HG03025 (cell line): ENCODE measurements around the gene ELAC1.
"Not testable (repeated sequence)": the region's sequence is repeated elsewhere in the genome, so short reads cannot be mapped to it uniquely, and the experiment has no call there.

ENCODE experiments used
- ATAC-seq: cut with Tn5 transposase; IDR thresholded peaks from one replicate; pipeline ENCODE4 v1.9.1; 2021; ENCODE audit warnings: mild to moderate bottlenecking, moderate library complexity; ENCODE audit not compliant: unreplicated experiment, low FRiP score

ELAC1 gene

DNA sequence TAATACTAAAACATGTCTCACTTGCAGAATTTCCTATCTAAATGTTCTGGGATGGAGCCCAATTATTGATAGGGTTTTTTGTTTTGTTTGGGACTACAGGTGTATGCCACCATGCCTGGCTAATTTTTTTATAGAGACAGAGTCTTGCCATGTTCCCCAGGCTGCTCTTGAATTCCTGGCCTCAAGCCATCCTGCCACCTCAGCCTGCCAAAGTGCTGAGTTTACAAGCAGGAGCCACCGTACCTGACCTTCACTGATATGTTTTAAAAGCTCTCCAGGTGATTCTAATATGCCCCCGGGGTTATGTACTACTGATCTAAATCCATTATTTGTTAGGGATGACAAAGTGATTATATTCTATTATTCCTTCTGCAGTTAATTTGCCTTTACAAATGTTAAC is 2.2 kb downstream of the ELAC1 start:
- ATAC-seq, result no peak

DNA sequence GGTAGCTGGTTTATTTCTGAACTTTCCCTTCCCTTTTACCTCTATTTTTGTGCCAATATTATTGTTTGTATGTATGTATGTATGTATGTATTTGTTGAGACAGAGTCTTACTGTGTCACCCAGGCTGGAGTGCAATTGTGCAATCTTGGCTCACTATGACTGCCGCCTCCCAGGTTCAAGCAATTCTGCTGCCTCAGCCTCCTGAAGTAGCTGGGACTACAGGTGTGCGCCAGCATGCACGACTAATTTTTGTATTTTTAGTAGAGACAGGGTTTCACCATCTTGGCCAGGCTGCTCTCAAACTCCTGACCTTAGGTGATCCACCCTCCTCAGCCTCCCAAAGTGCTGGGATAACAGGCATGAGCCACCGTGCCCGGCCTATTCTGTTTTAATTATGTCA is 4.6 kb downstream of the ELAC1 start:
- ATAC-seq, result not testable (repeated sequence)

DNA sequence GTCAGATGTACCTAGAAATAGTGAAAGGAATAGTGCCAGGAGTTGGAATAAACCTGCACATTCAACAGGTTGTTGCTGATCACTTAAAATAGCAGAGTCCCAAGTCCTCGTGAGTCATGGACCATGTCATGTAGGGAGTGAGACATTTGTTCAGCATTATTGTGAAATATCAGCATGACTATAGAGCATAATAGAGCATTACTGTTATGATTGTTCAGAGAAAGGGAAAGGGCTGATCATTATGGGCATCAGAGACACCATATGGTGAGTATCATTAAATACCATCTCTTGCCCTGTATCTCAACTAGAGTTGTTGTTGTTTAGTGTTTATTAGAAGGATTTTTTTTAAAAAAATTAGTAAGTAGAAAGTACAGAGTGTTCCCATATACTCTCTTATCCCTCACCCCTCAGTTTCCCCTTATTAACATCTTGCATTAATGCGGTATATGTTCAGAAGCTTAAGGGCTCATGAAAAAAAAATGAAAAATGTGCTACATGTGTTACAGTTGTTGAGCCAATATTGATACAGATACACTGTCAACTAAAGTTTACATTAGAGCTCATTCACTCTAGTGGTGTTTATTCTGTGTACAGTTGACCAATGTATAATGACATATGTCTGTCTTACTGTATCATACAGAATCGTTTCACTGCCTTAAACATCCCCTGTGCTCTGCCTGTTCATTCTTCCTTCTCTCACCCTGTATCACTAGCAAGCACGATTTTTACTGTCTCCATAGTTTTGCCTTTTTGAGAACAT is 5.7 kb downstream of the ELAC1 start:
- no peak for ATAC-seq

DNA sequence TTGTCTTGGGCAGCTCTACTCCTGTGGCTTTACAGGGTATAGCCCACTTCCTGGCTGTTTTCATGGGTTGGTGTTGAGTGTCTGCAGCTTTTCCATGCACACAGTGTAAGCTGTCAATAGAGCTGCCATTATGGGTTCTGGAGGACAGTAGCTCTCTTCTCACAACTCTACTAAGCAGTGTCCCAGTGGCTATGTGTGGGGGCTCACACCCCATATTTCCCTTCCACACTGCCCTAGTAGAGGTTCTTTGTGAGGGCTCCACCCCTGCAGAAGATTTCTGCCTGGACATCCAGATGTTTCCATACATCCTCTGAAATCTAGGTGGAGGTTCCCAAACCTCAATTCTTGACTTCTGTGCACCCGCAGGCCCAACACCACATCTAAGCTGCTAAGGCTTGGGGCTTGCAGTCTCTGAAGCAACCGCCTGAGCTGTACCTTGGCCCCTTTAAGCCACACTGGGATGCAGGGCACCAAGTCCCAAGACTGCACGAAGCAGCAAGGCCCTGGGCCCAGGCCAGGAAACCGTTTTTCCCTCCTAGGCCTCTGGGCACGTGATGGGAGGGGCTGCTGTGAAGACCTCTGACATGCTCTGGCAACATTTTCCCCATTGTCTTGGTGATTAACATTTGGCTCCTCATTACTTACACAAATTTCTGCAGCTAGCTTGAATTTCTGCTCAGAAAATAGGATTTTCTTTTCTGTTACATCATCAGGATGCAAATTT is 9.4 kb downstream of the ELAC1 start:
- ATAC-seq, result no peak

DNA sequence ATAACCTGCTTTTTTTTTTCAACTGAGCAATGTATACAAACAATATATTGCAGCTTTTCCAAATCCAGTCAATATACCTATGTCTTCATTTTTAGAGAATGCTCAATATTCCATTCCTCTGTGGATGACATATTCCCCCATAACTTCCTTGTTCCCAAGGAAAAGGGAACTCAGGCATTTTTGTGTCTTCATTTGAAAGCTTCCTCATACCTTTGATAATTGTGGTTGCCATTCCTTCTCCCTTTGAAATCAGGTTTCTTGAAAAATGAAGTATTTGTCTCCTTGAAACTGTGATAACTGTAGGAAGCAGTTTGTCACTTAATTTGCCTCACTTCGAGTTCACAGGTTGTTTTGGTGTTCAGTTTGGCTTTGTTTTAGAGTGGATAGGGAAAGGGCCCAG is 13.5 kb downstream of the ELAC1 start:
- no peak for ATAC-seq

DNA sequence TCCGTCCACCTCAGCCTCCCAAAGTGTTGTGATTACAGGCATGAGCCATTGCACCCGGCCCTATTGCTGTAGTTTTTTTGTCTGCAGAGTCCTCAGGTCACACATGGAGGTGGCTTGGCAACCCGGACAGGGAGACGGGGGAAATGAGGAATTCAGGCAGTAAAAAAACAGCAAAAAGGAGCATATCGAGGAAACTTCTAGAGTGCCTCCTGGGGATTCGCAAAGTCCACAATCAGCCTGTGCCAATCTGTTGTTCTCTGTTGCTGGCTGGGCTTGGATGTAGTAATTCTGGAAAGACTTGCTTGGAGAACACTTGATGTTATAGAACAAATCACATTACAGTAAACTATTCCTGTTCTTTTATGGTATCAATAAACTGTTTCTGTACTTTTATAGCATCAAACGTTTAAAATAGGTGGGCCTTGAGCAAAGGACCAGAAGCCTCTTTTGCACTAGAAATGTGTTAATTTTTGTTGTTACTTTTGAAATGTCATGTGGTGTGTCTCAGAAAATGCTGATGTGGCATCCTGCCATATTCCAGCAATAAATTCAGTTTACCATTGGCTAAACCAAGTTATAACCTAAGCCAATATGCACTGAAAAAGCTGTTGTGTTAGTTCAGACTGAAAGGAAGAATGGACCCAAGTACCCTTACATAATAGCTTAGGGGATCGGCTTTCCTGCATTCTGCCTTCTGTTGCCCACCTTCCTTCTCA is 14.4 kb downstream of the ELAC1 start:
- ATAC-seq, result no peak

DNA sequence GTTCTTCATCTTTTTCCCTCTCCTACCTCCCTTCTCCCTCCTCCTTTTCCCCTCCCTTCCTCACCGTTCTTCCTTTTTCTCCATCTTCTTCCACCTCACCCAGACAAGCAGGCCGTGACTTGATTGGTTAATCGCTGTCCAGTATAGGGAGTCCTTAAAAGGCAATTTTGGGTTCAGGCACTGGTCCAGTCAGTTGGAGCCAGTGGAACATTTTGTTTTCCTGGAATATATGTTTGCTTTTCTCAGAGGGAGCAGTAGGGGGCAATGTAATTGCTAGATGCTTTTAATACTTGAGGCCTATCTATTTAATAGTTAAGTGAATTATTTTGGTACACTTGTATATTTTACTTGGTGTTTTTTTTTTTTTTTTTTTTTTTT is 15.0 kb downstream of the ELAC1 start:
- ATAC-seq, result no peak

DNA sequence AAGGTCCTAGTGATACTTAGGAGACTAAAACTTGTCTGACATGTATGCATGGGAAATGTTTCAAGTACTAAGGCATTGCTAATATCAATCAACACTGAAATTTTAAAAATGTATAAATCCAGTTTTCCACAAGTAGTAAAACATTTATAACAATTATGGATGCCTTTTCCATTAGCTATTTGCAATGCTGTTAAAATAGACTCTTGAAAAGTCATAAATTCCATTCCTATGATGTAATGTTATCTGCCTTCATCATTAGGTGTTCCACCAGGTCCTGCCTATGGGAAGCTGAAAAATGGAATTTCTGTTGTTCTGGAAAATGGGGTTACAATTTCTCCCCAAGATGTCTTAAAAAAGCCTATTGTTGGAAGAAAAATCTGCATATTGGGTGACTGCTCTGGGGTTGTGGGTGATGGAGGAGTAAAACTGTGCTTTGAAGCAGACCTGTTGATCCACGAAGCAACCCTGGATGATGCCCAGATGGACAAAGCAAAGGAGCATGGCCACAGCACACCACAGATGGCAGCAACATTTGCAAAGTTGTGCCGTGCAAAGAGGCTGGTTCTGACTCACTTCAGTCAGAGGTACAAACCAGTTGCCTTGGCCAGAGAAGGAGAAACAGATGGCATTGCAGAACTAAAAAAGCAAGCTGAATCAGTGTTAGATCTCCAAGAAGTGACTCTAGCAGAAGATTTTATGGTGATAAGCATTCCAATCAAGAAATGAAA is 18.7 kb downstream of the ELAC1 start:
- no peak for ATAC-seq

DNA sequence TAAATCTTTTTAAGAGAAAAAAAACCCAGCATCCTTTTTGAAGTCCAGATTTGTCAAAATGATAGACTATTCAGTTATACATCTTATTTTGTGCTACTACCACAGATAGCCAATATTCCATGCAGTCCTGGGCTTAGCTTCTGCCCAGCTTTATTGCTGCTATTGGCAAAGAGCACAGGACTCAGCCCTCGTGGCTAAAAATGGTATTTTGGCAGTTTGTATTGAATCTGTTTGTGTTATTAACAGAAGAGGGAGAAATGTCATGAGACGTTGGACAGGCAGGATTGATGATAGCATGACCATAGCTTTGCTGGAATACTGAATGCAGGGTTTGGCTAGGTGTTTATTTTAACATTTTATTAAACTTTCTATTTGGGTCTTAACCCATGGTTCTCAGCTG is 19.4 kb downstream of the ELAC1 start:
- no peak for ATAC-seq

DNA sequence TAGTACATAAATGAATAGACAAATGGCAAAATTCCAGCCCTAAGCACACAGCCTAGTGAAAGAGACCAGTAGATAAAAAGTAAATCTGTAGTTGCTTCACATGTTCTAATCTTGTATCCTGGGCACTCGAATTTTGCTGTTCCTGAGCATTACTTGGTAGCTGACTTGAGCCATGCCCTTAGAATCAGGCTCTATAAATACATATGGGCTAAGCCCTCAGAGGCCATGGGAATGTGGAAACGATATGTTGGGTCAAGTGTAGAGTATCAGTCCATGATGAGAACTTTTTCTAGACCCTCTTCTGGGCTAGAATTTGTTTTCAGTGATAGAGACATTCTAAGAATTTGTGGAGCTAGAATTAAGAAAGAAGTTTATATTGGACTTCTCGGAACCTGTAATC is 21.9 kb downstream of the ELAC1 start:
- ATAC-seq, result no peak

DNA sequence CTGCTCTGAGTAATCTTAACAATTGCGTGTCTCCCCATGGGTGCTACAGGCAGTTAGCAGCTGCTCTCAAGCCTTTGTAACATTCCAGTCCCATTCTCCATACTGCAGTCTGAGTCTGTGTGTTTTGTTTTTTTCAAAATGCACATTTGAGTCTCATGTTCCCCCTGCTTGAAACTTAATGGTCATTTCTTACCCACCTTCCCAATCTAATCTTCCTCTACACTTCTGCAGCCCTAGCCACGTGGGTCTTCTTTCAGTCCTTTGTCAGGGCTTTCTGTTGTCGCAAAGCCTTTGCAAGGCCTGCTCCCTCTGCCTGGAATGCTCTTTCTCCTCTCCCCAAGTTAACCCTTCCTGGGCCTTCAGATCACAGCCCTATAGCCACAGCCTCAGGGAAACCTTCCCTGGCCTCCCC is 24.5 kb downstream of the ELAC1 start:
- ATAC-seq, result no peak

DNA sequence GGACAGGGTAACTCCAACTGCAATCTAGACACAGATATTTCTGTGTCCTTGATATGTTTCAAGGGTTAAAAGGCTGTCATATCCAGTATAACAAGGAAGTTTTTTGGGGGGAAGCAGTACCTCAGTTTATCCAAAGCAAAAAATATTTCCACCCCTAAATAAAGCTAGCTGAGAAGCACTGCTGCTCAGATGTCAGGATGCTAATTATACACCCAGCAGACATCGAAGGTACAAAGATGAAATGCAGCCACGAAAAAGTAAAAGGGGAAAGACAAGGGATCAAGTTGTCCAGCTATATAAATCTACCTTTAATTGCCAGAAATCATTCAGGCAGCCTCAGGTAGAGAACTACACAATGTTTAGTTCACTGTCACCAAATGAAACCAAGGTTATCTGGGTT is 26.2 kb downstream of the ELAC1 start:
- no peak for ATAC-seq

DNA sequence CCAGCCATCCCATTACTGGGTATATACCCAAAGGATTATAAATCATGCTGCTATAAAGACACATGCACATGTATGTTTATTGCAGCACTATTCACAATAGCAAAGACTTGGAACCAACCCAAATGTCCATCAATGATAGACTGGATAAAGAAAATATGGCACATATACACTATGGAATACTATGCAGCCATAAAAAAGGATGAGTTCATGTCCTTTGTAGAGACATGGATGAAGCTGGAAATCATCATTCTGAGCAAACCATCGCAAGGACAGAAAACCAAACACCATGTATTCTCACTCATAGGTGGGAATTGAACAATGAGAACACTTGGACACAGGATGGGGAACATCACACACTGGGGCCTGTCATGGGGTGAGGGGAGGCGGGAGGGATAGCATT is 35.3 kb downstream of the ELAC1 start:
- not testable (repeated sequence) for ATAC-seq

DNA sequence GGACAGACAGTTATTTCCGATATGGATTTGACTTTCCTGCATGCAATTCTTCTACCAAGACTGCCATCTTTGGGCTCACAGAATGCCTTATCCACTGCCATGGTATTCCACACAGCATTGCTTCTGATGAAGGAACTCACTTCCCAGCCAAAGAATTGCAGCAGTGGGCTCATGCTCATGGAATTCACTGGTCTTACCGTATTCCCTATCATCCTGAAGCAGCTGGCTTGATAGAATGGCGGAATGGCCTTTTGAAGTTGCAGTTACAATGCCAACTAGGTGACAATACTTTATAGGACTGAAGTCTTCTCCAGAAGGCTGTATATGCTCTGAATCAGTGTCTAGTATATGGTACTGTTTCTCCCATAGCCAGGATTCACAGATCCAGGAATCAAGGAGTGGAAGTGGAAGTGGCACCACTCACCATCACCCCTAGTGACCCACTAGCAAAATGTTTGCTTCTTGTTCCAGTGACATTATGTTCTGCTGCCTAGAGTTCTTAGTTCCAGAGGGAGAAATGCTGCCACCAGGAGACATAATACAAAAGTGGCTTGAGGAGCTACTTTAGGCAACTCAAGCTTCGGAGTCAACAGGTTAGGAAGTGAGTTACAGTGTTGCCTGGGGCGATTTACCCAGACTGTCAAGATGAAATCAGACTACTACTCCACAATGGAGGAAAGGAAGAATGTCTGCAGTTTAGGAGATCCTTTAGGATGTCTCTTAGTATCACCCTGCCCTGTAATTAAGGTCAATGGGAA is 38.4 kb downstream of the ELAC1 start:
- ATAC-seq, result no peak

DNA sequence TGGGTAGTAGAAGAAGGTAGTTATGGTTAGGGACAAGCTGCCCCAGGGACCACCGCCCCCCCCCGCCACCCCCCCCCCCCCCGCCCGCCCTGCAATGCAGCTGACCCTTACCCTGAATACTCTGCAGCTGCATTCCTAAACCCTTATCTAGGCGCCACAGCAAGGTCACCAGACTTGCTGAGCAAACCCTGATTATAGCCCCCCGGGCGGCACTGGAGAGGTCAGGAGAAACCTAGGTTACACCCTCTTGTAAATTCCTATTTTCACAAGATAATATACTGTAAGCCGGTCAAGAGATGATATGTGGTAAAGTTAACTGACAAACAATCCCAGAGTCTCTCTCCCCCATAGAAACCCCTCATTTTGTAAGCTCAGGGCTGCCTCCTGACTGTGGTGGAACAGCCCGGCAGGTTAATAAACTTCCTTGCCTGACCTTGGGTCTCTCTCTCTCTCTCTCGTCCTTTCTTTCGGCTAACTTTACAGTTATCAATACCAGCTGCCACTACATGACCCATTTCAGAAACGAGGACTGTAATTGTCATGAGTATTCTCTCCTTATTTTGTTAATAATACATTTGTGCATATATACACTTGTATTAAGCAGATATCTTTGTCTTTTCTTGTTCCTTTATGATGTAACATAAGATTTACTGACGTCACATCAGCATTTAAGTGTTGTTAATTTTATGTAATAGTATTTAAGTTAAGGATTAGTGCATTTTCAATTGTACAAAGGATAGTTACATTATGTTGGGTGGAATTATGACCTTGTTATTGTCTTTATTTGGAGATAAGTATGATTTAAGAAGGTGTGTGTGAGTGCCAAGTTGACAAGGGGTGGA is 39.3 kb downstream of the ELAC1 start:
- ATAC-seq, result no peak

DNA sequence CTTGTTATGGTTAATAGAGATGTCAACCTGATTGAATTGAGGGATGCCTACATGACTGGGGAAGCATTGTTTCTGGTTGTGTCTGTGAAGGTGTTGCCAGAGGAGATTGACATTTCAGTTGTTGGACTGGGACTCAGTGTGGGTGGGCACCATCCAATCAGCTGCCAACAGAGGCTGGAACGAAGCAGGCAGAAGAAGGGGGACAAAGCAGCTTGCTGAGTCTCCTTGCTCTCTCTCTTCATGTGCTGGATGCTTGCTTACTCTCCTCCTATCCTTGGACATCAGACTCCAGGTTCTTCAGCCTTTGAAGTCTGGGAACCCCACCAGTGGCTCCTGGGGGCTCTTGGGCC is 39.9 kb downstream of the ELAC1 start:
- no peak for ATAC-seq

DNA sequence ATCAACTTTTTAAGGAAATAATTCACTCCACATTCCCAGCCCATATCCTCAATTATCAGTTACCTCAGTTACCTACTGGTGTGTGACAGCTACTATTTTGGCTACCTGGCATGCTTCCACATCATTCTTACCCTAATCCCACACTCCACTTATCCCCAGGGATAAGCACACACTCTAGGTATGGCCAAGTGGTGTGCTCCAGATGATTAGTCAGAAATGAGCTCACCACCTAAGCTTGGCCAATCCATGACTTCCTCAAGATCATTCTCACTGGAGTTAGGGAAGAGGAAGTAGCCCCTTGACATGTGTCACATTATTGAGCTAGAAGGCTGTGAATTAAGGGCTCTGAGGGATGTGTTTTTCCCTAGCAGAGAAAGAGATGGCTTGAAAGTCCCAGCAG is 41.2 kb downstream of the ELAC1 start:
- ATAC-seq, result no peak

DNA sequence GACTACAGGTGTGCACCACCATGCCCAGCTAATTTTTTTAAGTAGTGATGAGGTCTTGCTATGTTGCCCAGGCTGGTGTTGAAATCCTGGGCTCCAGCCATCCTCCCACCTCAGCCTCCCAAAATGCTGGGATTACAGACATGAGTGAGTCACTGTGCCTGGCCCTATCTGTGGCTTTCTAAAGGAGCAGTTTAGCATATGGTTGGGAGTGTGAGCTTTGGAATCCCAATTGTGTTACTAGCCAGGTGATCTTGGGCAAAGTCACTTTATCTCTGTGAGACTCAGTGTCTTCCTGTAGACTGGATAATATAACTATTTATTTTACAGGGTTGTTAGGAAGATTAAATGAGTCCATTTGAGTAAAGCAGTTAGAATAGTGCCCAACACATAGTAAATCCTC is 42.4 kb downstream of the ELAC1 start:
- no peak for ATAC-seq

DNA sequence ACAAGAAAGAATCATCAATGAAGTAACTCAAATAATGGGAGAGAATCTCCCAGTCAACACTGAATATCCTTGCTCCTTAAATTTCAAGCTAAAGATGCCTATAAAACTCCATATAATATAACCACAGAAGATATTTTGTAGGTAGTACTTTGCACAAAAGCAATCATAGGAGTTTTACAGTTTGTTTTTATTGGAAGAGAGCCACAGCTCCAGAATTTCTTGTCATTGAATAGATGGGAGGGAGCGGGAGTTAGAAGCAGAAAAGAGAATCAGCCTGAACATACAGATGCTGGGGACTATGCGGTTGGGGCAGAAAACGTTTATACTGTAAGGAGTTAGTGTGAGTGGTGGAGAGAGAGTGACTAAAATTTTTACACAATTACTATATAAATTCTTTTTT is 43.9 kb downstream of the ELAC1 start:
- no peak for ATAC-seq

DNA sequence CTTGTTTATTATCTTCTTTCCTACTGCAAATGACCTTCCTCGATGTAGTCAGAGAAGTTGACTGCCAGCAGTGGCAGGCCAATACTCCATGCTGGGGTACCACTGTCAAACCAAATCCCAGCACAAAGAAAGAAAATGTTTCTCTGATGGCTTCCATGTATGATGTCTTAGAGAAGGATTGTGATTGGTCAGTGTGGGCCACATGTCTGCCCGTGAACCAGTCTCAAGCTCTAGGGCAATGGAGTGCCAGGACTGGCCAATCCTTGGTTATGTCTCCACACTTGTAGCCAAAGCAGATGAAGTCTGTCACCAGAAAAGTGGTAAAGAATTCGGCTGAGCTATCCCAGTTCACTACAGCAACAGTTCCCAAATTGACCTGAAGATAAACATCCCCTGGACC is 44.6 kb downstream of the ELAC1 start:
- no peak for ATAC-seq
